Liver (tissue), 9 donors: ENCODE measurements around the gene ZFAND3. TPM values are rescaled to one million over a fixed set of nuclear protein-coding genes. Genes with fewer than 3 reads are reported as not detected.

Source experiments
- DNase-seq: peaks from one replicate; pipeline ENCODE4 v3.0.0-alpha.2; 2017; ENCODE audit warnings: low spot score
- H3K27ac ChIP-seq, 2 donors: one replicate each; pipeline ENCODE4 v1.7.0; 2013; ENCODE audit warnings: inconsistent platforms in 2 of 2, low read length in 2 of 2, control low read depth in 1 of 2, low read depth in 1 of 2, mild to moderate bottlenecking in 1 of 2
- H3K27me3 ChIP-seq, 4 donors: one replicate each; pipeline versions ENCODE4 v1.6.1 to v1.7.0; 2013; ENCODE audit warnings: low read length in 3 of 4, inconsistent platforms in 1 of 4, mild to moderate bottlenecking in 1 of 4, moderate library complexity in 1 of 4; ENCODE audit not compliant: control insufficient read depth in 4 of 4, insufficient read depth in 4 of 4
- H3K36me3 ChIP-seq, 4 donors: one replicate each; pipeline versions ENCODE4 v1.6.1 to v1.7.0; 2013; ENCODE audit warnings: low read length in 3 of 4, mild to moderate bottlenecking in 3 of 4, low read depth in 1 of 4, moderate library complexity in 1 of 4; ENCODE audit not compliant: control insufficient read depth in 4 of 4, insufficient read depth in 3 of 4
- H3K4me1 ChIP-seq, 4 donors: one replicate each; pipeline versions ENCODE4 v1.6.1 to v1.7.0; 2013; ENCODE audit warnings: low read length in 3 of 4, mild to moderate bottlenecking in 3 of 4, moderate library complexity in 1 of 4; ENCODE audit not compliant: control insufficient read depth in 4 of 4, insufficient read depth in 4 of 4
- H3K4me3 ChIP-seq, 3 donors: one replicate each; pipeline versions ENCODE4 v1.6.1 to v1.7.0; 2013; ENCODE audit warnings: low read length in 3 of 3, control low read depth in 1 of 3, low read depth in 1 of 3, mild to moderate bottlenecking in 1 of 3
- H3K9ac ChIP-seq, 2 donors: one replicate each; pipeline ENCODE4 v1.7.0; 2013; ENCODE audit warnings: low read length in 2 of 2, mild to moderate bottlenecking in 2 of 2, moderate library complexity in 2 of 2, control low read depth in 1 of 2, low read depth in 1 of 2
- H3K9me3 ChIP-seq, 4 donors: one replicate each; pipeline versions ENCODE4 v1.6.1 to v1.7.0; 2013; ENCODE audit warnings: low read length in 3 of 4; ENCODE audit not compliant: control insufficient read depth in 4 of 4
- ATF3 ChIP-seq: IDR thresholded peaks from 2 replicates; pipeline ENCODE4 v1.6.1; 2016; ENCODE audit warnings: antibody characterized with exemption
- EGR1 ChIP-seq, 2 donors: IDR thresholded peaks; 2 replicates each; pipeline ENCODE4 v1.6.1; 2016 to 2018; ENCODE audit warnings: antibody characterized with exemption in 2 of 2, low read depth in 2 of 2
- FOXA1 ChIP-seq: IDR thresholded peaks from 2 replicates; pipeline ENCODE4 v1.6.1; 2016; ENCODE audit warnings: antibody characterized with exemption
- FOXA2 ChIP-seq: IDR thresholded peaks from 2 replicates; pipeline ENCODE4 v1.6.1; 2016; ENCODE audit warnings: antibody characterized with exemption
- GABPA ChIP-seq, 2 donors: IDR thresholded peaks in 1 of 2; conservative IDR thresholded peaks in 1 of 2; 2 replicates each; pipeline ENCODE4 v1.6.1; 2016; ENCODE audit warnings: antibody characterized with exemption in 2 of 2, mild to moderate bottlenecking in 1 of 2, moderate library complexity in 1 of 2
- HNF4A ChIP-seq, 2 donors: conservative IDR thresholded peaks; 2 replicates each; pipeline ENCODE4 v1.6.1; 2016; ENCODE audit warnings: antibody characterized with exemption in 2 of 2, mild to moderate bottlenecking in 2 of 2
- HNF4G ChIP-seq: IDR thresholded peaks from 2 replicates; pipeline ENCODE4 v1.6.1; 2016; ENCODE audit warnings: antibody characterized with exemption
- JUND ChIP-seq, 2 donors: IDR thresholded peaks; 2 replicates each; pipeline ENCODE4 v1.6.1; 2016; ENCODE audit warnings: antibody characterized with exemption in 2 of 2
- NR2F2 ChIP-seq: IDR thresholded peaks from 2 replicates; pipeline ENCODE4 v1.6.1; 2016; ENCODE audit warnings: antibody characterized with exemption
- RAD21 ChIP-seq, 2 donors: IDR thresholded peaks; 2 replicates each; pipeline ENCODE4 v1.6.1; 2016; ENCODE audit warnings: antibody characterized with exemption in 2 of 2, mild to moderate bottlenecking in 2 of 2
- RXRA ChIP-seq, 2 donors: IDR thresholded peaks; 2 replicates each; pipeline ENCODE4 v1.6.1; 2017 to 2018; ENCODE audit warnings: antibody characterized with exemption in 2 of 2, mild to moderate bottlenecking in 1 of 2
- SP1 ChIP-seq: IDR thresholded peaks from 2 replicates; pipeline ENCODE4 v1.6.1; 2018; ENCODE audit warnings: antibody characterized with exemption, mild to moderate bottlenecking
- TAF1 ChIP-seq: conservative IDR thresholded peaks from 2 replicates; pipeline ENCODE4 v1.6.1; 2016; ENCODE audit warnings: antibody characterized with exemption, mild to moderate bottlenecking
- YY1 ChIP-seq: IDR thresholded peaks from 2 replicates; pipeline ENCODE4 v1.6.1; 2016; ENCODE audit warnings: antibody characterized with exemption, mild to moderate bottlenecking
- ZBTB33 ChIP-seq: IDR thresholded peaks from 2 replicates; pipeline ENCODE4 v1.6.1; 2016; ENCODE audit warnings: antibody characterized with exemption
- WGBS: extraction: QIAGEN DNeasy Blood & Tissue Kit; methylation state at CpG from one replicate; pipeline ENCODE4 v1.1.7; 2013; 5-methylcytosine and 5-hydroxymethylcytosine counted together
- polyA plus RNA-seq, 2 donors: library from polyadenylated mRNA; stranded (reverse) in 1 of 2; unstranded in 1 of 2; fragments of 200-250 nt in 1 of 2; fragments of >200 nt in 1 of 2; fragmentation: Nextera tagmentation in 1 of 2; extraction: Ambion mirVana in 1 of 2; gene quantifications; one replicate each; pipeline versions ENCODE4 v1.2.1 to v1.2.3, GENCODE V29; 2013 to 2015
- total RNA-seq, 2 donors: library from RNA; depleted of rRNA; stranded (reverse); fragments of >200 nt; gene quantifications; one replicate each; pipeline ENCODE4 v1.2.3, GENCODE V29; 2014
- TF ChIP-seq, protein P1 (sequence below): IDR thresholded peaks from 2 replicates; pipeline ENCODE4 v1.6.1; 2016; ENCODE audit warnings: antibody characterized with exemption
- TF ChIP-seq, protein P2 (sequence below): fragments of 150-350 bp; IDR thresholded peaks from 2 replicates; pipeline ENCODE4 v1.5.1; 2017; ENCODE audit warnings: improper control_type of control experiment, low read depth, low read length; ENCODE audit not compliant: missing input control
- TF ChIP-seq, protein P3 (sequence below): IDR thresholded peaks from 2 replicates; pipeline ENCODE4 v1.6.1; 2016; ENCODE audit warnings: antibody characterized with exemption, mild to moderate bottlenecking
- donor health status: healthy.
- donor health status: healthy.
- donor health status: healthy.
- donor health status: healthy.
- donor health status: healthy.

The ZFAND3 gene
- total and polyA plus RNA-seq, 4 donors, result 7.7 to 37.5 (median 23.1) TPM

DNA sequence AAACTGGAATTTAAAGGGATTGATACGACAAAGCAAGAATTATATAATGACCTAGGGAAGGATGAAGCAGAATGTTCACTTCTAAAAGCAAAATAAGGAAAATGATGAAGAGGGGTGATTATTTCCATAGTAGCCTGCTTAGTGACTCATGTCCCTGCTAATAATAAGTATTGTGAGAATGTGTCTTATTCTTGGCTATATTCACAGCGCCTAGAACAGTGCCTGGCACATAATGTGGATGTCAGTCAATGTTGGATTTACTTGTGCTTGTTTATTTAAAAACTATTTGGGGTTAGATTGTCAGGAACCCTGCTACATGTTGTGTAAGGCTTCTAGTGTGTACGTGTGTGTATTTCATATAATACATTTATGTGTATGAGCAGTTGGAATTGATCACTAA lies 85.1 kb downstream of the ZFAND3 start:
- H3K27me3 ChIP-seq, result no peaks in the 10 kb centered on the region
- H3K27ac ChIP-seq, result no peak overlapping the region
- H3K36me3 ChIP-seq, result no peaks in the 10 kb centered on the region
- no peaks in the 10 kb centered on the region for H3K9me3 ChIP-seq
- H3K4me1 ChIP-seq, result peaks cover 0 to 10% (median 5%) of the 10 kb centered on the region in 4 donors
- H3K4me3 ChIP-seq, result no peak overlapping the region
- WGBS, result 91% methylated on average over 3 of the region's 3 CpGs
- no peak for DNase-seq
- TF ChIP-seq ZBTB33 (no peak), RXRA (IDR thresholded peaks at IDR 0.05) (no peak), RAD21 (IDR thresholded peaks at IDR 0.05) (no peak), EGR1 (IDR thresholded peaks at IDR 0.05; ENCODE audit: low read depth in 2 of 2) (no peak), FOXA2 (no peak), ATF3 (no peak), JUND (IDR thresholded peaks at IDR 0.05) (no peak), FOXA1 (no peak), NR2F2 (no peak), TAF1 (no peak), SP1 (no peak), HNF4A (conservative IDR thresholded peaks at IDR 0.05) (no peak), GABPA (IDR thresholded peaks at IDR 0.05 in 1 of 2, conservative IDR thresholded peaks at IDR 0.05 in 1 of 2) (no peak), HNF4G (no peak), YY1 (no peak)
- TF ChIP-seq, protein P1, sequence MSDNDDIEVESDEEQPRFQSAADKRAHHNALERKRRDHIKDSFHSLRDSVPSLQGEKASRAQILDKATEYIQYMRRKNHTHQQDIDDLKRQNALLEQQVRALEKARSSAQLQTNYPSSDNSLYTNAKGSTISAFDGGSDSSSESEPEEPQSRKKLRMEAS, result no peak
- TF ChIP-seq, protein P2, sequence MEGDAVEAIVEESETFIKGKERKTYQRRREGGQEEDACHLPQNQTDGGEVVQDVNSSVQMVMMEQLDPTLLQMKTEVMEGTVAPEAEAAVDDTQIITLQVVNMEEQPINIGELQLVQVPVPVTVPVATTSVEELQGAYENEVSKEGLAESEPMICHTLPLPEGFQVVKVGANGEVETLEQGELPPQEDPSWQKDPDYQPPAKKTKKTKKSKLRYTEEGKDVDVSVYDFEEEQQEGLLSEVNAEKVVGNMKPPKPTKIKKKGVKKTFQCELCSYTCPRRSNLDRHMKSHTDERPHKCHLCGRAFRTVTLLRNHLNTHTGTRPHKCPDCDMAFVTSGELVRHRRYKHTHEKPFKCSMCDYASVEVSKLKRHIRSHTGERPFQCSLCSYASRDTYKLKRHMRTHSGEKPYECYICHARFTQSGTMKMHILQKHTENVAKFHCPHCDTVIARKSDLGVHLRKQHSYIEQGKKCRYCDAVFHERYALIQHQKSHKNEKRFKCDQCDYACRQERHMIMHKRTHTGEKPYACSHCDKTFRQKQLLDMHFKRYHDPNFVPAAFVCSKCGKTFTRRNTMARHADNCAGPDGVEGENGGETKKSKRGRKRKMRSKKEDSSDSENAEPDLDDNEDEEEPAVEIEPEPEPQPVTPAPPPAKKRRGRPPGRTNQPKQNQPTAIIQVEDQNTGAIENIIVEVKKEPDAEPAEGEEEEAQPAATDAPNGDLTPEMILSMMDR, result no peak
- TF ChIP-seq, protein P3, sequence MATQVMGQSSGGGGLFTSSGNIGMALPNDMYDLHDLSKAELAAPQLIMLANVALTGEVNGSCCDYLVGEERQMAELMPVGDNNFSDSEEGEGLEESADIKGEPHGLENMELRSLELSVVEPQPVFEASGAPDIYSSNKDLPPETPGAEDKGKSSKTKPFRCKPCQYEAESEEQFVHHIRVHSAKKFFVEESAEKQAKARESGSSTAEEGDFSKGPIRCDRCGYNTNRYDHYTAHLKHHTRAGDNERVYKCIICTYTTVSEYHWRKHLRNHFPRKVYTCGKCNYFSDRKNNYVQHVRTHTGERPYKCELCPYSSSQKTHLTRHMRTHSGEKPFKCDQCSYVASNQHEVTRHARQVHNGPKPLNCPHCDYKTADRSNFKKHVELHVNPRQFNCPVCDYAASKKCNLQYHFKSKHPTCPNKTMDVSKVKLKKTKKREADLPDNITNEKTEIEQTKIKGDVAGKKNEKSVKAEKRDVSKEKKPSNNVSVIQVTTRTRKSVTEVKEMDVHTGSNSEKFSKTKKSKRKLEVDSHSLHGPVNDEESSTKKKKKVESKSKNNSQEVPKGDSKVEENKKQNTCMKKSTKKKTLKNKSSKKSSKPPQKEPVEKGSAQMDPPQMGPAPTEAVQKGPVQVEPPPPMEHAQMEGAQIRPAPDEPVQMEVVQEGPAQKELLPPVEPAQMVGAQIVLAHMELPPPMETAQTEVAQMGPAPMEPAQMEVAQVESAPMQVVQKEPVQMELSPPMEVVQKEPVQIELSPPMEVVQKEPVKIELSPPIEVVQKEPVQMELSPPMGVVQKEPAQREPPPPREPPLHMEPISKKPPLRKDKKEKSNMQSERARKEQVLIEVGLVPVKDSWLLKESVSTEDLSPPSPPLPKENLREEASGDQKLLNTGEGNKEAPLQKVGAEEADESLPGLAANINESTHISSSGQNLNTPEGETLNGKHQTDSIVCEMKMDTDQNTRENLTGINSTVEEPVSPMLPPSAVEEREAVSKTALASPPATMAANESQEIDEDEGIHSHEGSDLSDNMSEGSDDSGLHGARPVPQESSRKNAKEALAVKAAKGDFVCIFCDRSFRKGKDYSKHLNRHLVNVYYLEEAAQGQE, result no peak
- no peak overlapping the region for H3K9ac ChIP-seq

DNA sequence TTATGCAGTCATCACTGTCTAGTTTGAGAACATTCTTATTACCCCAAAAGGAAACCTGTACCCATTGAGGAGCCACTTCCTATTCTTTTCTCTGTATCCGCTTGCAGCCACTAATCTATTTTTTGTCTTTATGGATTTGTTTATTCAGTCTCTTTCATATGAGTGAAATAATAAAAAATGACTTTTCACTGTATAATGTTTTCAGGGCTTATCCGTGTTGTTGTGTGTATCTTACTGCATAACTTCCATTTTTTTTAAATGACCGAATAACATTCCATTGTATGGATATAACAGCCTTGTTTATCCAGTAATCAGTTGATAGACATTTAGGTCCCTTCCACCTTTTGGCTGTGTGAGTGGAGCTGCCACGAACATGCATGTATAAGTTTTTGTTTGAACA lies 86.6 kb downstream of the ZFAND3 start:
- Histone ChIP-seq H3K27ac (no peak overlapping the region), H3K27me3 (no peaks in the 10 kb centered on the region), H3K4me3 (no peak overlapping the region), H3K4me1 (peaks cover 0 to 9% (median 5%) of the 10 kb centered on the region in 4 donors), H3K9ac (no peak overlapping the region), H3K36me3 (no peaks in the 10 kb centered on the region), H3K9me3 (no peaks in the 10 kb centered on the region)
- WGBS, result 92% methylated on average over 4 of the region's 4 CpGs
- TF ChIP-seq HNF4G (no peak), HNF4A (conservative IDR thresholded peaks at IDR 0.05) (no peak), ZBTB33 (no peak), ATF3 (no peak), FOXA2 (no peak), YY1 (no peak), JUND (IDR thresholded peaks at IDR 0.05) (no peak)
- TF ChIP-seq, protein P1, result no peak
- TF ChIP-seq, protein P2, result no peak
- DNase-seq, result no peak
